ENCODE results near the gene PRDM12. TPM values are rescaled to one million over a fixed set of nuclear protein-coding genes. Genes with fewer than 3 reads are reported as not detected.

Gene PRDM12
- total and polyA plus RNA-seq, 2 of the 8 experiments (the other 6 are each of a cell fraction or from before 2014, with no cell fraction given), result 0.14 to 0.22 TPM

GRCh38 chr9:130715270-130715669, 50.9 kb downstream of the PRDM12 start (continued):
- TF ChIP-seq, protein P1, sequence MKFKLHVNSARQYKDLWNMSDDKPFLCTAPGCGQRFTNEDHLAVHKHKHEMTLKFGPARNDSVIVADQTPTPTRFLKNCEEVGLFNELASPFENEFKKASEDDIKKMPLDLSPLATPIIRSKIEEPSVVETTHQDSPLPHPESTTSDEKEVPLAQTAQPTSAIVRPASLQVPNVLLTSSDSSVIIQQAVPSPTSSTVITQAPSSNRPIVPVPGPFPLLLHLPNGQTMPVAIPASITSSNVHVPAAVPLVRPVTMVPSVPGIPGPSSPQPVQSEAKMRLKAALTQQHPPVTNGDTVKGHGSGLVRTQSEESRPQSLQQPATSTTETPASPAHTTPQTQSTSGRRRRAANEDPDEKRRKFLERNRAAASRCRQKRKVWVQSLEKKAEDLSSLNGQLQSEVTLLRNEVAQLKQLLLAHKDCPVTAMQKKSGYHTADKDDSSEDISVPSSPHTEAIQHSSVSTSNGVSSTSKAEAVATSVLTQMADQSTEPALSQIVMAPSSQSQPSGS (IDR thresholded peaks at IDR 0.05; ENCODE audit: low read length), result no peak
- TF ChIP-seq RAD21 (IDR thresholded peaks at IDR 0.05 in 1 of 2, conservative IDR thresholded peaks at IDR 0.05 in 1 of 2; ENCODE audit: low read depth in 2 of 2, low read length in 2 of 2), result no peak
- TF ChIP-seq CHD2 (IDR thresholded peaks at IDR 0.05; ENCODE audit: low read length), result no peak
